Uterus (tissue), 2 donors: ENCODE measurements around the gene EIF2S3B.

Experiments
- POLR2A ChIP-seq, 2 donors: fragments of 450-650 bp; IDR thresholded peaks; one replicate each; pipeline ENCODE4 v1.6.1; 2016; ENCODE audit warnings: antibody characterized with exemption in 2 of 2, mild to moderate bottlenecking in 1 of 2, moderate library complexity in 1 of 2
- TF ChIP-seq, protein P1 (sequence below), 4 experiments: fragments of 200-600 bp in 2 of 4; fragments of 450-650 bp in 2 of 4; sonication (generic) in 2 of 4; IDR thresholded peaks; one replicate each; pipeline ENCODE4 v1.5.1; 2016 to 2019; ENCODE audit warnings: antibody characterized with exemption in 4 of 4, mild to moderate bottlenecking in 2 of 4, moderate library complexity in 1 of 4

DNA sequence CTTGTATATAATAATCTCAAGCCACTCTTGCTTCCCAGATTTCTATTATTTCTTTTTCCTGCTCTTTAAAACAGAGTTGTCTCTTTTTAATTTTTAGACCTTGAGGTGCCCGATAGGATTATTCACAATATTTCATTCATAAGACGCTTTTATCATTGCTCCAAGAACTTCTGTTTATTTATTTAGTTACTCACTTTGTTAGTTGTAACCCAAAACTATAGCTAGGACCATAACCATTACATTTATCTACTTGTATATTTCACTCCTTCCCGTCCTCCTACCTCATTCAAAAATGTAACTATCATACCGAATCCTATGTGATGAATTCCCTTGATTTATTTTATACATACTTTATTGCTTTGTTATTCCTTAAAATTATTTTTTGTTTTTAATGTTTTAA, 7.1 kb downstream of the EIF2S3B start:
- TF ChIP-seq POLR2A (IDR thresholded peaks at IDR 0.05): no peak
- TF ChIP-seq, protein P1, sequence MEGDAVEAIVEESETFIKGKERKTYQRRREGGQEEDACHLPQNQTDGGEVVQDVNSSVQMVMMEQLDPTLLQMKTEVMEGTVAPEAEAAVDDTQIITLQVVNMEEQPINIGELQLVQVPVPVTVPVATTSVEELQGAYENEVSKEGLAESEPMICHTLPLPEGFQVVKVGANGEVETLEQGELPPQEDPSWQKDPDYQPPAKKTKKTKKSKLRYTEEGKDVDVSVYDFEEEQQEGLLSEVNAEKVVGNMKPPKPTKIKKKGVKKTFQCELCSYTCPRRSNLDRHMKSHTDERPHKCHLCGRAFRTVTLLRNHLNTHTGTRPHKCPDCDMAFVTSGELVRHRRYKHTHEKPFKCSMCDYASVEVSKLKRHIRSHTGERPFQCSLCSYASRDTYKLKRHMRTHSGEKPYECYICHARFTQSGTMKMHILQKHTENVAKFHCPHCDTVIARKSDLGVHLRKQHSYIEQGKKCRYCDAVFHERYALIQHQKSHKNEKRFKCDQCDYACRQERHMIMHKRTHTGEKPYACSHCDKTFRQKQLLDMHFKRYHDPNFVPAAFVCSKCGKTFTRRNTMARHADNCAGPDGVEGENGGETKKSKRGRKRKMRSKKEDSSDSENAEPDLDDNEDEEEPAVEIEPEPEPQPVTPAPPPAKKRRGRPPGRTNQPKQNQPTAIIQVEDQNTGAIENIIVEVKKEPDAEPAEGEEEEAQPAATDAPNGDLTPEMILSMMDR (IDR thresholded peaks at IDR 0.05): no peak
